GM10266 (cell line): ENCODE results near the gene STAT1.

Source experiments
- DNase-seq: peaks from one replicate; pipeline ENCODE4 v3.0.0; 2012; ENCODE audit errors: extremely low spot score
- TF ChIP-seq, protein P1 (sequence below): IDR thresholded peaks from 2 replicates; pipeline ENCODE4 v1.5.1; 2012; ENCODE audit warnings: mild to moderate bottlenecking, low read depth; ENCODE audit not compliant: control insufficient read depth, insufficient read depth; ENCODE audit errors: missing control alignments

The STAT1 gene

DNA sequence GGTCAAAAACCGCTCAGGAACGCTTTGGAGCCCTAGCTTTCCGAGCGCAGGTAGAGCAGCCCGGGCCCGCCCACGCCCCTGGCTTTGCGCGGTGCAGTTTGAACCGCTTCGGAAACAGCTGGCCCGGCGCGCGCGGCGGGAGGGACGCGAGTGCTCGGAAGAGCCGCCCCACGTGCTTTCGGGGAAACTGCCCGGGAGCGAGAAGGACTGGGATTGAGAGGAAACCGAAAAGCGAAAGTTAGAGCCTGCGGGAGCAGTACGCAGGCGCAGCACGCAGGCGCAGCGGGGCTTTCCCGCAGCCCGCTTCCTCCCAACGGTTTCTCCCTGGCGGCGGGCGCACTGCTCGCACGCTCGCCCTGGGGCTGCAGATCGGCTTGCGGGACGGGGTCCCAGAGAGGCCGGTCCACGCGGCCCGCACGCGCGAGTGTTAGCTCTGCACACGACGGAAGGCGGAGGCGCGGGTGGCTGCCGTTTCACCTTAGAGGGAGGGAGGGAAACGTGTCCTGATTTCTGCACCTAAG is 6.3 kb upstream of the STAT1 start:
- DNase-seq, result peak; percentile 90
- TF ChIP-seq, protein P1, sequence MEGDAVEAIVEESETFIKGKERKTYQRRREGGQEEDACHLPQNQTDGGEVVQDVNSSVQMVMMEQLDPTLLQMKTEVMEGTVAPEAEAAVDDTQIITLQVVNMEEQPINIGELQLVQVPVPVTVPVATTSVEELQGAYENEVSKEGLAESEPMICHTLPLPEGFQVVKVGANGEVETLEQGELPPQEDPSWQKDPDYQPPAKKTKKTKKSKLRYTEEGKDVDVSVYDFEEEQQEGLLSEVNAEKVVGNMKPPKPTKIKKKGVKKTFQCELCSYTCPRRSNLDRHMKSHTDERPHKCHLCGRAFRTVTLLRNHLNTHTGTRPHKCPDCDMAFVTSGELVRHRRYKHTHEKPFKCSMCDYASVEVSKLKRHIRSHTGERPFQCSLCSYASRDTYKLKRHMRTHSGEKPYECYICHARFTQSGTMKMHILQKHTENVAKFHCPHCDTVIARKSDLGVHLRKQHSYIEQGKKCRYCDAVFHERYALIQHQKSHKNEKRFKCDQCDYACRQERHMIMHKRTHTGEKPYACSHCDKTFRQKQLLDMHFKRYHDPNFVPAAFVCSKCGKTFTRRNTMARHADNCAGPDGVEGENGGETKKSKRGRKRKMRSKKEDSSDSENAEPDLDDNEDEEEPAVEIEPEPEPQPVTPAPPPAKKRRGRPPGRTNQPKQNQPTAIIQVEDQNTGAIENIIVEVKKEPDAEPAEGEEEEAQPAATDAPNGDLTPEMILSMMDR, result no peak

DNA sequence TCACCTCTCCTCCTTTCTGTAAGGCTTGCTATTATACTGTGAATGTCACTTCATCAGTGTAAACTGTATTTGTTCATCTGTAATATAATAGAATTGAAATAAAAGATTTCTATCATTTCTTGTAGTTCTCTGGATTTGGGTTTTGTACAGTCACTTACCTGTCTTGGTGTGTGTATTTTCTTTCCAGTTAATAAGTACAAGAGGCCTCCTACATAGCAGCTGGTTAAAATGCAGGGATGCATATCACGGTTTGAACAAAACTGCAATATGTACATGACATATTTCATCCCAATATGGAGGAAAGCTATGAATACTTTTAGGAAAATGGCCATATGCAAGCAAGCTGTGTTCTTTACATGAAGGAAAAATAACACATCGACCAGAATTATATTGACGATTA is 5.4 kb upstream of the STAT1 start:
- no peak for DNase-seq
- TF ChIP-seq, protein P1, result no peak

GRCh38 chr2:191018643-191019119 is 4.7 kb upstream of the STAT1 start:
- no peak for DNase-seq
- TF ChIP-seq, protein P1, result no peak

DNA sequence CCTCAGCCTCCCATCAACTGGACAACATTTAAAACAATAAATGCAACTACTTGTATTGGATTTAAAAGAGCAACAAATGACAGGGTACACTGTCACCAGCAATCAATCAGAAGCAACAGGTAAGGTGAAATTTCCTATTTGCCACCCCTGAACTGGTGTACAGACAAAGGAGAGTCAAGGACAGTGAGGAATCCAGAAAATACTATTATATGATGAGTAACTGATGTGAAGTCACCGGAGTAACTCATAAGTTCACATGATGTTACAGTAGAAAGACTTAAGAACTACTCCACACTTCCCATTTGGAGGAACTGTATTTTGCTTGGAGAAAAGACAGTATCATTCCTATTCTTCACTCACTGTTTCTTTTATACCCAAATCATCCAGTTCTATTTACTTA is 4.1 kb upstream of the STAT1 start:
- DNase-seq, result no peak
- TF ChIP-seq, protein P1, result no peak

GRCh38 chr2:191015831-191016230 is 1.9 kb upstream of the STAT1 start:
- no peak for DNase-seq
- TF ChIP-seq, protein P1, result no peak

GRCh38 chr2:191015239-191015638 is 1.3 kb upstream of the STAT1 start:
- TF ChIP-seq, protein P1, result no peak
- no peak for DNase-seq

- TF ChIP-seq, protein P1, result no peak
- DNase-seq, result no peak
These were observed 666 bp upstream of the STAT1 start for GRCh38 chr2:191014653-191015020.
